Measurements from ENCODE around the gene MPZL1. TPM values are rescaled to one million over a fixed set of nuclear protein-coding genes. Genes with fewer than 3 reads are reported as not detected.

MPZL1 gene
- total RNA-seq: 137 TPM

DNA sequence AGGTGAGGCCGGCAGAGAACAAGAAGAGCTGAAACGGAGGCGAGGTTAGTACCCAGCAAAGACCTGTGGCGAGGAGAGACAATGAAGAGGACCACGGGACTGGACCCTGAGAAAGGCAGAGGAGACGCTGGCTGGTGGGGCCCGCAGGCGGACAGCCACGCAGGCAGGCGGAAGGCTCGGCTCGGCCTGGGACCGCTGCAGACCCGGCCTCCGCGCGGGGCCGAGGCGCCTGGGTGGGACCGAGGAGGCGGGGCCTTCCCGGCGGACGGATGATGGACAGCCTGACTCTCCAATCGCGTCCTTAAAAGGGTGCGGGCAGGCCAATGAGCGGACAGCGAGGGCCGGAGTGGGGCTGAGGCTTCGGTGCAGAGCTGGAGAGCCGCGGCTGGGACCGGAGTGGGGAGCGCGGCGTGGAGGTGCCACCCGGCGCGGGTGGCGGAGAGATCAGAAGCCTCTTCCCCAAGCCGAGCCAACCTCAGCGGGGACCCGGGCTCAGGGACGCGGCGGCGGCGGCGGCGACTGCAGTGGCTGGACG, at the start of gene MPZL1:
TSS of gene MPZL1 (plus strand) at position 366 of the 535 bp plus-strand sequence. CDS start 170 bp downstream, outside the sequence.
- DNase-seq (ENCODE audit: low spot score): peak; percentile 97

- DNase-seq (ENCODE audit: low spot score): no peak
Measured at GRCh38 chr1:167672831-167673230, 49.0 kb upstream of the MPZL1 start.

GRCh38 chr1:167673265-167673664, 48.5 kb upstream of the MPZL1 start:
- DNase-seq (ENCODE audit: low spot score): no peak

DNA sequence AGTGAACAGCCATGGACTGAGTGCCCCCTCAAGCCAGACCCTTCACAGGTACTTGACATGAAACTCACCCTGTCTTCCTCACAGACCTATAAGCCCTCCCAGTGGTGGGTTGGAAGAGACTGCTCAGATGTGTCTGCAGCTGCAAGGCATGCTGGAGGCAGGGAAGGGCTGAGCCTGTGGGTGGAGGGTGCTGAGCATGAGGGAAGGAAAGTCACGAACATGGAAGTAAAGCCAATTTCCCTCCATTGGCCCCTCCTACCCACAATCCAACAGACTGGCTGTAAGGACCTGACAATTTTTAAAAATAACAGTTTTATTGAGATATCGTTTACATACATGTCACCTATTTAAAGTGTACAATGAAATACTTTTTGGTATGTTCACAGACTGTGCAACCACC, 47.6 kb upstream of the MPZL1 start:
- DNase-seq (ENCODE audit: low spot score): no peak

DNA sequence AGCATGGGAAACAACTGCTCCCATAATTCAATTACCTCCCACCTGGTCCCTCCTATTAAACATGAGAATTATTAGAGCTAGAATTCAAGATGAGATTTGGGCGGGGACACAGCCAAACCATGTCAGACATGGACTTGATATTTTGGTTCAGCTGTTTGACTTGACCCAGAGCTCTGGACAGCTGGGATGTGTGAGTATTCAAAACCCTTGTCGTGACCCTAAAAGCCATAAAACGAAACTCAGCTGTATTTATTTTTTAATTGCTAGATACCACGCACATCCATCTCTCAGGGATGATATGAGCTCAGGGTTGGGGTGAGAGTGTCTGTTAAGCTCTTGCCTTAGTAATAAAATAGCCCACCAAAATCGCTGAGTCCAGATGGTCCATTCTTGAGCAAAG, 46.3 kb upstream of the MPZL1 start:
- no peak for DNase-seq (ENCODE audit: low spot score)

DNA sequence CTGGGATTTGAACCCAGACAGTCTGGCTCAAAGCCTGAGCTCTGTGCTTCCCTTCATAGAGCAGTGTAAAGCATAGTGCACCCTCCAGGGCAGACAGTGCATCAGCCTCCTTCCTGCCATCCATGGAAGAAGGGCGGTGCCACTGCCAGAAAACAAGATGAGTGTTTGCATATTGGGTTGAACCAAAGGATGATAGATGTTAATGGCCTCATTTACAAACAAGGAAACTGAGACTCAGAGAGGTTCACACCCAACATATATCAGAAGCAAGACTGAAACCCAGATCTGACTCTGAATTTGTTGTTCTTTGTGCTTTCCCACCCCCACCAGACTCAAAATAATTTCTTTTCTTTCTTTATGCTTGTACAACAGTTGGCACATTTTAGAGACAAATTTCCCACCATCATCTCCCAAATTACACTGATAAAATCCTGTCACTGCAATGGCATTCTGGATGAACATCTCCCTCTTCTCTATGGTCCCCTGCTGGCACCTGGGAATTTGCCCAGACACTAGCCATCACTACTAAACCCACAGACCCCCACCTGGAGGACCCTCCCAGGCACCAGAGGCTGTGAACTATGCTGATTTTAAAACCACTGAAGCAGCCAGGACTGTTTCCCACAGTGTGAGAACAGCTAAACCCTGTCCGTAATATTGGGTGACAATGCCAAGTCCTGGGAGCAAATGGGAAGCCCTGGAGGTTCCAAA, 45.4 kb upstream of the MPZL1 start:
- DNase-seq (ENCODE audit: low spot score): no peak

- no peak for DNase-seq (ENCODE audit: low spot score)
Measured at GRCh38 chr1:167676916-167677848, 44.6 kb upstream of the MPZL1 start.

DNA sequence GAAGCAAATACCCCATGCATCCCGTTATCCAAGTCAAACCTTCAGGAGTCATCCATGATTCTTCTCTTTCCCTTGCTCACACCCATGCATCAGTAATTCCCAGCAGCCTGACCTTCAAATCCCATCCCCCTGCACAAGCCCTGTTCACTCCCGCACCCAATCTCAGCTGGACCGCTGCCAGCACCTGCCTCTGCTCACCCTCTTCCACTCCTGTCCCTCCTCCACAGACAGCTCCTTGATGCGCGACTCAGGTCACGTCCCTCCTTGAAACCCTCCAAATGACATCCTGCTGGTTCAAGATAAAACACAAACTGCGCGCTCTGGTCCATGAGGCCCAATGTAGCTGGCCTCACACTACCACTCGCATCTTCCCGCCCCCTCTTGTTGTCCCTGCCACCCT, 43.4 kb upstream of the MPZL1 start:
- DNase-seq (ENCODE audit: low spot score): no peak

- no peak for DNase-seq (ENCODE audit: low spot score)
Measured at GRCh38 chr1:167678838-167679237, 42.9 kb upstream of the MPZL1 start.

GRCh38 chr1:167679714-167680113, 42.1 kb upstream of the MPZL1 start:
- DNase-seq (ENCODE audit: low spot score): no peak

GRCh38 chr1:167681024-167681423, 40.8 kb upstream of the MPZL1 start:
- no peak for DNase-seq (ENCODE audit: low spot score)

DNA sequence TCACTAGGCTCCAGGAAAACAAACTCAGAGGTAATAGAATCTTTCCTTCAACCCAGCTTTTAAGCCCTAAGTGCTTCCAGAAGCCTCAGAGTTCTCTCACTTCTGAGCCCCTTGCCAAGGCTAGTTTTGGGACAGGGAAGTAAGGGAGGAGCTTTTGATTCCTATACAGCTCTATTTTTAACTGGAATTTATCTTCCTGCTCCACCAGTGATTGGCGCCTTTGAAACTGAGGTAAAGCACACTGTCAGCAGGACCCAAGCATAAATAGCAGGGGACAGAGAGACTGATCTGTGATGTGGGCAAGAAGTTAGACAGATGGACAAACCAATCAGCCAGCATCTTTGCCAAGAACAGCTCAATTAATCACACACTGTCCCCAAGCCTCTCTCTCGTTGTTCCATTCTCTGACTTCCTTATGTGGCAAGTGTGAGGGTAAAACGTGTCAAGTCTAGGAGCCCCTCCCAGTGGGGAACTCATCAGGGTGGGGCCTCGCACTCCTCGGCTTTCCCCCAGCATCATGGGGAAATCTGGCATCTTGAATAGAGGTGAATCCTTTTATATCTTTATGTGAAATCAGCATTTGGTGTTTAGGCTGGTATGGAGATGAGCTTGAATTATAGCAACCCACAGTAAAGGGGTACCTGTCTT, 40.2 kb upstream of the MPZL1 start:
- DNase-seq (ENCODE audit: low spot score): no peak

DNA sequence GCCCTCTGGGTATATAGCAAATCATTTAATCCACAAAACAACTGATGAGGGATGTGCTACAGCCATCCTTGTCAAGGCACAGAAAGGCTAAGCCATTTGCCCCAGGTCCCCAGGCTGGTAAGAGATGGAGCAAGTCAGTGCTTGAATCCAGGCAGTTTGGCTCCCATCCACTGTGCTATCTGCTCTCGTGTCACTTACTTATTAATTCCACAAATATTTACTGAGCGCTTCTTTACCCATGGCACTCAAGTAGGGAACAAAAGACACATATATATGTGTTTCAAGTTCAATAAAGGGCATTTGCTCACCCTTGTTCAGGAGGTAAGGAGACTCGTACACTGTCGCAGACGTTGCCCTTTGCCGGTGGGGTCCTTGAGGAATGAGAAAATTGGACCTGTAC, 38.6 kb upstream of the MPZL1 start:
- no peak for DNase-seq (ENCODE audit: low spot score)

GRCh38 chr1:167683641-167684502, 37.9 kb upstream of the MPZL1 start:
- no peak for DNase-seq (ENCODE audit: low spot score)

- DNase-seq (ENCODE audit: low spot score): no peak
Measured at GRCh38 chr1:167685844-167686243, 35.9 kb upstream of the MPZL1 start.

- peak; percentile 85 for DNase-seq (ENCODE audit: low spot score)
Measured at GRCh38 chr1:167687919-167688519, 33.8 kb upstream of the MPZL1 start.

DNA sequence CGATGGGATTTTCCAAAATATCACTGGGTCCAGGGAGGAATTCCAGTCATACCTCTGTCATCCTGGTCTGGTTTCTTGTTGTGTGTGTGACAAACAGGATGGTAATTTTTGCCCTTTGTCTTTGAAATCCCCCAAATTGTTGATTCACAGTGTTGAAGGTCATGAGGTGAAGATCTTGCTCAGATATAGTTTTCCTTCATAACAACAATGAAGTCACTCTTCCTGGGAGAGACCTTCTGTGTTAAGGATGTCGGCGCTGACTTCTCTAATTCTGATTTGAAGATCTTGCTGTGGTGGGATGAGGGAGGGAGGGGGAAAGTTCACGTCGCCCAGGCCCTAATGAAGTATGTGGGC, 32.2 kb upstream of the MPZL1 start:
- DNase-seq (ENCODE audit: low spot score): no peak

GRCh38 chr1:167690053-167690452, 31.7 kb upstream of the MPZL1 start:
- DNase-seq (ENCODE audit: low spot score): no peak

- no peak for DNase-seq (ENCODE audit: low spot score)
Measured at GRCh38 chr1:167693425-167694045, 28.2 kb upstream of the MPZL1 start.

DNA sequence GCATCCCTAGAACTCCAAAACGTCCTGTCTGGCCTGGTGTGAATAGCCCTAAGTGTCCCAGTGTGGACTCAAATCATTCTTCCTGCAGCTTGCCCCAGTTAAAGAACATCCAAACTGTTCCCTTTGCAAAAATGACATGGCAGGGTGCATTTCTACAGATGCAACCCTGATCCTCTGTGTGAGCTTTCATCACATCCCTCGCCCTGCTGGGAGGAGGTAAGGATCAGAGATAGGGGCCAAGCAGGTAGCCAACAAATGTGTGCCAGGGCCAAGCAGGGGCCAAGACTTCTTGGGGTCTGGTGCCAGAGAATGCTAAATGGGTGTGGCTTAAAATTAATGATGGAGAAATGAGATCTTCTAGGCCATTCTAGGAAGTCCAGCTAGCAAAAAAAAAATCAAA, 27.1 kb upstream of the MPZL1 start:
- no peak for DNase-seq (ENCODE audit: low spot score)

Measured in mucosa of gallbladder (tissue), 1 donor.